Right lobe of liver (tissue), 6 donors: ENCODE measurements around the gene RPS6KA6. TPM values are rescaled to one million over a fixed set of nuclear protein-coding genes. Genes with fewer than 3 reads are reported as not detected.

Experiments used
- ATAC-seq, 4 donors: fragments of 200-7000 bp; cut with Tn5 transposase; one replicate each; pipeline ENCODE4 v1.9.1; 2020; ENCODE audit warnings: mild to moderate bottlenecking in 4 of 4, moderate library complexity in 4 of 4
- DNase-seq, 3 donors: peaks; one replicate each; pipeline ENCODE4 v3.0.0-alpha.2; 2020
- H3K27ac ChIP-seq, 3 donors: fragments of 200-600 bp; one replicate each; pipeline ENCODE4 v1.8.0; 2022
- H3K27me3 ChIP-seq, 2 donors: fragments of 200-600 bp; one replicate each; pipeline ENCODE4 v1.8.0; 2022
- H3K36me3 ChIP-seq, 4 donors: fragments of 200-600 bp; sonication (generic) in 1 of 4; one replicate each; pipeline versions ENCODE4 v1.5.1 to v1.8.0; 2017 to 2022; ENCODE audit warnings: control low read depth in 1 of 4
- H3K4me1 ChIP-seq, 4 donors: fragments of 200-600 bp; sonication (generic) in 1 of 4; one replicate each; pipeline versions ENCODE4 v1.5.1 to v1.8.0; 2017 to 2022; ENCODE audit warnings: control low read depth in 1 of 4
- H3K4me3 ChIP-seq, 3 donors: fragments of 200-600 bp; one replicate each; pipeline ENCODE4 v1.8.0; 2022
- H3K9me3 ChIP-seq, 4 donors: fragments of 200-600 bp; sonication (generic) in 1 of 4; one replicate each; pipeline versions ENCODE4 v1.5.1 to v1.8.0; 2017 to 2022; ENCODE audit warnings: control low read depth in 1 of 4
- POLR2A ChIP-seq: fragments of 450-650 bp; IDR thresholded peaks from one replicate; pipeline ENCODE4 v1.6.1; 2017; ENCODE audit warnings: antibody characterized with exemption, mild to moderate bottlenecking
- WGBS: methylation state at CpG from one replicate; pipeline ENCODE4 v1.1.6; 2018; ENCODE audit warnings: low coverage, low lambda C conversion rate; ENCODE audit not compliant: insufficient coverage; ENCODE audit errors: missing lambda C conversion rate; 5-methylcytosine and 5-hydroxymethylcytosine counted together
- intact Hi-C, 2 donors: fragments of 100-400 bp; cut with DNase I; formaldehyde crosslinking; loops; one replicate each; pipeline versions ENCODE4 v1.11.2 to v1.14.1; 2022
- total RNA-seq, 6 experiments: library from RNA; depleted of rRNA in 2 of 6; stranded (reverse); fragments of >200 nt in 2 of 6; fragmentation: NEBNext Ultra II Directional in 3 of 6; extraction: Animal tissue kit (Norgen Biotek cat#: 25700) in 3 of 6; gene quantifications; one replicate each; pipeline versions ENCODE4 v1.1.0 to v1.2.4, GENCODE V29; 2016 to 2023
- TF ChIP-seq, protein P1 (sequence below), 4 donors: fragments of 200-600 bp in 3 of 4; fragments of 450-650 bp in 1 of 4; IDR thresholded peaks; one replicate each; pipeline versions ENCODE4 v1.5.1 to v1.8.0; 2016 to 2022; ENCODE audit warnings: antibody characterized with exemption in 4 of 4, mild to moderate bottlenecking in 2 of 4
- donor health status: DM: no; HTN: yes; CAD: no.
- donor health status: DM: no; HTN: no; CAD: no.
- donor health status: DM: no; HTN: no; CAD: no.
- donor health status: DM: no; HTN: yes; CAD: no.
- donor health status: DM: no; HTN: yes; CAD: no.

The RPS6KA6 gene
- total RNA-seq, 6 experiments from 2014 or later: 0.12 to 0.88 (median 0.68) TPM

DNA sequence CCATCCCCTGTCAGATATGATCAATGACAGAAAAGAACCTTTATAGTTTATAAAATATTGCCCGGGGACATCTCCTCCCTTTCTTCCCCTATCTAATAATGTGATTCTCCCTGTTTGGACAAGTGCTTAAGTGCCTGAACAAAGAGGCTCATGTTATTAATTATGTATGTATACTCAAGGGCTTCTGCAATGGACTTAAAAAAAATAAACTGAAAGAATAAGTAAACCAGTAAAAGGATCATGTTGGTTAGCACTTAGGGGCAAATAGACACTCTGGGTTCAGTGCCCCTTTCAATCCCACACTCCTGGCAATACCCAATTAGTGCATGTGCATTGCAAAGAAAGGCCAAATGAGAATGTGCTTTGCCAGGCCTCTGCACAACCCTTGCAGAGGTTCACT, 30.7 kb upstream of the RPS6KA6 start:
- Histone ChIP-seq H3K27me3 (no peaks in the 10 kb centered on the region), H3K4me1 (no peaks in the 10 kb centered on the region), H3K9me3 (no peaks in the 10 kb centered on the region), H3K27ac (no peak overlapping the region), H3K4me3 (no peak overlapping the region), H3K36me3 (no peaks in the 10 kb centered on the region)
- WGBS: 76% methylated on average over 1 of the region's 1 CpG
- no peak for TF ChIP-seq POLR2A
- TF ChIP-seq, protein P1, sequence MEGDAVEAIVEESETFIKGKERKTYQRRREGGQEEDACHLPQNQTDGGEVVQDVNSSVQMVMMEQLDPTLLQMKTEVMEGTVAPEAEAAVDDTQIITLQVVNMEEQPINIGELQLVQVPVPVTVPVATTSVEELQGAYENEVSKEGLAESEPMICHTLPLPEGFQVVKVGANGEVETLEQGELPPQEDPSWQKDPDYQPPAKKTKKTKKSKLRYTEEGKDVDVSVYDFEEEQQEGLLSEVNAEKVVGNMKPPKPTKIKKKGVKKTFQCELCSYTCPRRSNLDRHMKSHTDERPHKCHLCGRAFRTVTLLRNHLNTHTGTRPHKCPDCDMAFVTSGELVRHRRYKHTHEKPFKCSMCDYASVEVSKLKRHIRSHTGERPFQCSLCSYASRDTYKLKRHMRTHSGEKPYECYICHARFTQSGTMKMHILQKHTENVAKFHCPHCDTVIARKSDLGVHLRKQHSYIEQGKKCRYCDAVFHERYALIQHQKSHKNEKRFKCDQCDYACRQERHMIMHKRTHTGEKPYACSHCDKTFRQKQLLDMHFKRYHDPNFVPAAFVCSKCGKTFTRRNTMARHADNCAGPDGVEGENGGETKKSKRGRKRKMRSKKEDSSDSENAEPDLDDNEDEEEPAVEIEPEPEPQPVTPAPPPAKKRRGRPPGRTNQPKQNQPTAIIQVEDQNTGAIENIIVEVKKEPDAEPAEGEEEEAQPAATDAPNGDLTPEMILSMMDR (IDR thresholded peaks at IDR 0.05): no peak
- DNase-seq (no peak), ATAC-seq (no peak)
- intact Hi-C loops: no loop called here

DNA sequence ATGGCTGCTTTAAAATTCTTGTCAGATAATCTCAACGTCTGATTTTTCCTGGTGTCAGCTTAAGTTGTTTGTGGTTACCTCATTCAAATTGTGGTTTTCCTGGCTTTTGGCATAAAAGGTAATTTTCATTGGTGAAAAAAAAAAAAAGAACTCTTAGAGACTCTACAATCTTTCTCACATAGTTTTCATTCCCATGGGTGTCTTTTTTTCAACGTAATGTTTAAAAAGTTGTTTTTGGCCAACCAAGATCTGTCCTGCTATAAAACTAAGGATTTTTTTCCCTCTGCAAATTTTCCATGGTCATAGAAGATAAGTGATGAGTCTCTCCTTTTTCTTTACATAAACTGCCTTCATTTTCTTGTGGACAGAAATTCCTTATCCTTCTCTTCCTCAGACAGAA, 28.9 kb upstream of the RPS6KA6 start:
- intact Hi-C loops: no loop called here
- TF ChIP-seq, protein P1 (IDR thresholded peaks at IDR 0.05): no peak
- TF ChIP-seq POLR2A: no peak
- Histone ChIP-seq H3K4me3 (no peak overlapping the region), H3K27me3 (no peaks in the 10 kb centered on the region), H3K36me3 (no peaks in the 10 kb centered on the region), H3K9me3 (no peaks in the 10 kb centered on the region), H3K4me1 (no peaks in the 10 kb centered on the region), H3K27ac (no peak overlapping the region)
- ATAC-seq (no peak), DNase-seq (no peak)
- 29% methylated on average over 2 of the region's 2 CpGs for WGBS

DNA sequence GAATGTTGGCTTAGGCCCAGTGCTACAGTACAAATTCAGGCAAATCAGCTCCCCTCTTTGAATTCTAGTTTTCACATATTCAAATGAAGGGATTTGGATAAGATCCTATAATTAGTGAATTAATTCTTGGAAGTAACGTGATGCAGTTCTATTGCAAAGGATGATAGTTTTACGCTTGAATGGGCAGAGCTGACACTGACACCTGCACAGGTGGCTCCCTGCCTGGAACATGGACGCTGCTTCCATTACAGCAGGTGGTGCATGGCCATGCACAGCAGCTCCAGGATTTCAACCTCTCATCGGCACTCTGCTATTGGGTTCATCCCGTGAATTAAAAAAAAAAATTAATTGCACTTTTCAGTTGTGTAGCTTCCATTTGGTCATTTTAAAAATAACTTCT, 28.4 kb upstream of the RPS6KA6 start:
- WGBS: 51% methylated on average over 5 of the region's 5 CpGs
- Histone ChIP-seq H3K9me3 (no peaks in the 10 kb centered on the region), H3K27me3 (no peaks in the 10 kb centered on the region), H3K27ac (no peak overlapping the region), H3K4me1 (no peaks in the 10 kb centered on the region), H3K36me3 (no peaks in the 10 kb centered on the region), H3K4me3 (no peak overlapping the region)
- ATAC-seq (no peak), DNase-seq (no peak)
- intact Hi-C loops: no loop called here
- TF ChIP-seq, protein P1 (IDR thresholded peaks at IDR 0.05): no peak
- TF ChIP-seq POLR2A: no peak

DNA sequence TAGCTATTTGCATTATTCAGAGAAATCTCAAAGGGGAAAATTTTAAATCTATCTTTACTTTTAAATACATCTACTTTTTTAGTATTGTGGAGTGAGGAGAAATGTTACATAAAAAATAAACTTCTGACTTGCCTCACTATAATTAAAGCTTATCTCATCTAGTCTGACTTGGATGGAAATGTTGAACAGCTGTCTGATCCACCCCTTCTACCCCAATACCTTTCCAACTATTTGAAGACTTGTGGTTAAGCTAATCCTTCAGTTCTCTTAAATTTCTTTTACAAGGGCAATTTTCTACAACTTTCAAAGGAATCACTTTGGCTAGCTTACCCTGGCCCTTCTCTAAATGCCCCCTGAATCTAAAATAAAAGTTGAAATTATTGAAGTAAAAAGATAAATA, 17.3 kb upstream of the RPS6KA6 start:
- intact Hi-C loops: no loop called here
- no peak for DNase-seq
- H3K27ac ChIP-seq: no peak overlapping the region
- H3K36me3 ChIP-seq: no peaks in the 10 kb centered on the region
- no peaks in the 10 kb centered on the region for H3K27me3 ChIP-seq
- H3K4me3 ChIP-seq: no peak overlapping the region
- no peak for ATAC-seq
- H3K9me3 ChIP-seq: no peaks in the 10 kb centered on the region
- TF ChIP-seq POLR2A: no peak
- TF ChIP-seq, protein P1 (IDR thresholded peaks at IDR 0.05): no peak
- H3K4me1 ChIP-seq: no peaks in the 10 kb centered on the region

DNA sequence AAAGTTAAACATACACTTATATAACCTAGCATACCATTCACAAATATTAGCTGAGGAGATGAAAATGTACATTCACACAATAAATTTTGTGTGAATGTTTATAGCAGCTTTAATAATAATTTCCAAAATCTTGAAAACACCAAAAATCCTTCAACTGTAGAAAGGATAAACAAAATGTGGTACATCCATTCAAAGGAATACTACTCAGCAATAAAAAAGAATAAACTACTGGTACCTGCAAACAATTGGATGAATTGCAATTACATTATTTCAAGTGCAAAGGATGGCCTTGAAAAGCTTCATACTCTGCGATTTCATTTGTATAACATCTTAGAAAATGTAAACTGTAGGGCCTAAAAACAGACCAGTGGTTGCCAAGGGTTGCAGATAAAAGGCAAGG, 11.7 kb upstream of the RPS6KA6 start:
- H3K4me3 ChIP-seq: no peak overlapping the region

More for the DNA sequence above, 11.7 kb upstream of the RPS6KA6 start:
- ATAC-seq (no peak), DNase-seq (no peak)
- Histone ChIP-seq H3K4me1 (no peaks in the 10 kb centered on the region), H3K27ac (no peak overlapping the region), H3K36me3 (no peaks in the 10 kb centered on the region), H3K9me3 (no peaks in the 10 kb centered on the region), H3K27me3 (no peaks in the 10 kb centered on the region)
- WGBS: 39% methylated on average over 1 of the region's 1 CpG
- intact Hi-C loops: no loop called here
- TF ChIP-seq, protein P1 (IDR thresholded peaks at IDR 0.05): no peak
- no peak for TF ChIP-seq POLR2A
